Heart left ventricle (tissue), 16 donors: Measurements from ENCODE around the gene LZTS2. TPM values are rescaled to one million over a fixed set of nuclear protein-coding genes. Genes with fewer than 3 reads are reported as not detected.

Experiments used
- ATAC-seq, 4 donors: fragments of 200-7000 bp; cut with Tn5 transposase; one replicate each; pipeline ENCODE4 v1.9.1; 2020 to 2022; ENCODE audit warnings: moderate library complexity in 4 of 4, mild to moderate bottlenecking in 3 of 4, moderate number of reproducible peaks in 1 of 4
- DNase-seq, 5 donors: peaks; one replicate each; pipeline ENCODE4 v3.0.0-alpha.2; 2020
- H3K27ac ChIP-seq, 12 donors: fragments of 200-600 bp; sonication (generic) in 4 of 12; one replicate each; pipeline versions ENCODE4 v1.5.0 to v1.8.0; 2016 to 2022; ENCODE audit warnings: mild to moderate bottlenecking in 2 of 12
- H3K27me3 ChIP-seq, 9 donors: fragments of 200-600 bp; sonication (generic) in 2 of 9; one replicate each; pipeline versions ENCODE4 v1.5.1 to v1.8.0; 2016 to 2022; ENCODE audit warnings: mild to moderate bottlenecking in 3 of 9
- H3K36me3 ChIP-seq, 9 donors: fragments of 200-600 bp; sonication (generic) in 2 of 9; one replicate each; pipeline versions ENCODE4 v1.5.0 to v1.8.0; 2018 to 2022; ENCODE audit warnings: mild to moderate bottlenecking in 2 of 9
- H3K4me1 ChIP-seq, 12 donors: fragments of 200-600 bp; sonication (generic) in 4 of 12; one replicate each; pipeline versions ENCODE4 v1.5.0 to v1.8.0; 2016 to 2022; ENCODE audit warnings: mild to moderate bottlenecking in 3 of 12
- H3K4me3 ChIP-seq, 12 donors: fragments of 200-600 bp; sonication (generic) in 4 of 12; one replicate each; pipeline versions ENCODE4 v1.5.0 to v1.8.0; 2017 to 2022; ENCODE audit warnings: mild to moderate bottlenecking in 9 of 12, moderate library complexity in 4 of 12
- H3K9me3 ChIP-seq, 12 donors: fragments of 200-600 bp; sonication (generic) in 4 of 12; one replicate each; pipeline versions ENCODE4 v1.5.0 to v1.8.0; 2016 to 2022; ENCODE audit warnings: mild to moderate bottlenecking in 1 of 12
- CTCF ChIP-seq, 12 donors: fragments of 200-600 bp; sonication (generic) in 4 of 12; IDR thresholded peaks; one replicate each; pipeline versions ENCODE4 v1.5.0 to v1.8.0; 2018 to 2022; ENCODE audit warnings: antibody characterized with exemption in 12 of 12, mild to moderate bottlenecking in 5 of 12
- POLR2A ChIP-seq, 2 donors: fragments of 450-650 bp; IDR thresholded peaks; one replicate each; pipeline ENCODE4 v1.6.1; 2017; ENCODE audit warnings: antibody characterized with exemption in 2 of 2, mild to moderate bottlenecking in 2 of 2, moderate library complexity in 2 of 2
- whole genome bisulfite sequencing, 4 donors: extraction: QIAGEN DNeasy Blood & Tissue Kit in 2 of 4; methylation state at CpG; one replicate each; pipeline versions ENCODE4 v1.1.5 to v1.1.7; 2013 to 2018; 5-methylcytosine and 5-hydroxymethylcytosine counted together
- intact Hi-C, 10 donors: fragments of 100-400 bp; cut with DNase I; formaldehyde crosslinking; loops; one replicate each; pipeline versions ENCODE4 v1.11.1 to v1.14.2; 2022
- polyA plus RNA-seq, 2 donors: library from polyadenylated mRNA; stranded (reverse); fragments of 200-250 nt; gene quantifications; one replicate each; pipeline ENCODE4 v1.2.3, GENCODE V29; 2013
- total RNA-seq, 9 donors: library from RNA; depleted of rRNA in 2 of 9; stranded (reverse); fragments of >200 nt in 2 of 9; fragmentation: NEBNext Ultra II Directional in 3 of 9; extraction: Animal tissue kit (Norgen Biotek cat#: 25700) in 3 of 9; gene quantifications; one replicate each; pipeline versions ENCODE4 v1.1.0 to v1.2.4, GENCODE V29; 2016 to 2023
- donor health status: ischemic (EF 13 %, LVEDD 7.1; RV severe dilation, severe dysfunction).
- donor health status: healthy with polysubstance abuse.
- donor health status: DM: no; HTN: yes; CAD: no.
- donor health status: DM: no; HTN: no; CAD: no.
- donor health status: ischemic (EF 25% LVEDD 6.9; RV normal size, moderate dysfunction).
- donor health status: ischemic (EF 25% LVEDD 5.7; RV mildly dilated, moderate dysfunction).
- donor health status: healthy.
- donor health status: DM: yes; HTN: yes; CAD: no.
- donor health status: ischemic (EF 35%, LVEDD 5.7; RV mildly dilated, moderate dysfunction).
- donor health status: nonischemic (EF 11% LVEDD 7.7; RV severe dilation, severe dysfunction).
- donor health status: DM: yes; HTN: yes; CAD: no.
- donor health status: PGD.
- donor health status: ischemic (EF 29% LVEDD 5.4; RV normal size, mild dysfunction).
- donor health status: nonischemic (EF 23%, LVEDD 6.1; RV moderate dilation, normal function).

LZTS2 gene
- total and polyA plus RNA-seq, 11 donors: 33.7 to 93.0 (median 40.9) TPM

- Histone ChIP-seq H3K36me3 (peaks cover 0 to 10% (median 10%) of the 10 kb centered on the region in 9 donors), H3K9me3 (no peaks in the 10 kb centered on the region), H3K4me3 (no peak overlapping the region), H3K27me3 (peaks cover 14 to 30% (median 24%) of the 10 kb centered on the region in 9 donors), H3K4me1 (peaks cover 0 to 29% (median 17%) of the 10 kb centered on the region in 12 donors), H3K27ac (no peak overlapping the region)
- DNase-seq (peak in 1 of 5 donors; percentile 1), ATAC-seq (no peak)
- no peak for TF ChIP-seq POLR2A (IDR thresholded peaks at IDR 0.05)
- no peak for TF ChIP-seq CTCF (IDR thresholded peaks at IDR 0.05)
- intact Hi-C loops: no loop called here
- WGBS, 4 donors: 80 to 88% (median 85%) methylated on average over 2 of the region's 2 CpGs
Measured at GRCh38 chr10:101044117-101044516, 44.5 kb downstream of the LZTS2 start.

DNA sequence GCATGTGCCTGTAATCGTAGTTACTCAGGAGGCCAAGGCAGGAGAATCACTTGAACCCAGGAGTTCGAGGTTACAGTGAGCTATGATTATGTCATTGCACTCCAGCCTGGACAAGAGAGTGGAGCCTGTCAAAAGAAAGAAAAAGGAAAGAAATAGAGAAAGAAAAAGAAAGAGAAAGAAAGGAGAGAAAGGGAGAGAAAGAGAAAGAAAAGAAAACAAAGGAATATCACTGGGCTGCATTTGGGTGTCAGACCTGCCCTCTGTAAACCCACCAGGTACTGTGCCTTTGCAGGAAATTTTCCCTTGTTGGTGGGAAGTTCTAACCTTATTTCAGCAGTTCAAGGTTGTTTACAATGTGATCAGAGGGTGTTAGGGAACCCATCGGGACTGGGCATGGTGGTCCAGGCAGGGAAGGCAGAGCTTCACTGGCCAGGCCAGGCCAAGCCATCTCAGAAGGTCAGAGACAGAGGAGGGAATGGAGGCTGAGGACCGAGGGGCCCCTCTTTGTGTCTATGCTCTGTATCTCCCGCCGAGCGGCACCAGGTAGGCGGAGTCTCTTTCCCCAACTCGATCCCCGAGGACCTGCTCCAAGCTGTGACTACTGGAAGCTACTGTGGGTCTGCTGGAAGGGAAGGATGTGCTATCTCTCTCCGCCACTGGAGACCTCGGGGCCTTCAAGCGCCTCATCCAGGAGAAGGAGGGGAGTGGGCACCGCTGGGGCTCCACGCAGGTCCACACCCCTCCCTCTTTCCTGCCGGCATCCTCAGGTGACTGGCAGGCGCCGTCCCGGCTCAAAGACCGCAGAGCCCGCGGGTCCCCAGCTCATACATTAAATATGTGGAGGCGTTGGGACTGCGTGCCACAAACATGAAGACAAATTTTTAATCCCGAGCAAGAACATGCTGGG, 47.0 kb downstream of the LZTS2 start:
- Histone ChIP-seq H3K4me1 (peaks cover 0 to 35% (median 18%) of the 10 kb centered on the region in 12 donors), H3K27me3 (peaks cover 27 to 53% (median 47%) of the 10 kb centered on the region in 9 donors), H3K27ac (no peak overlapping the region), H3K4me3 (no peak overlapping the region), H3K36me3 (no peaks in the 10 kb centered on the region), H3K9me3 (no peaks in the 10 kb centered on the region)
- ATAC-seq: no peak
- TF ChIP-seq CTCF (IDR thresholded peaks at IDR 0.05) (no peak), POLR2A (IDR thresholded peaks at IDR 0.05) (no peak)
- 22 to 24% (median 23%) methylated on average over 24 to 25 of the region's 25 CpGs for WGBS, 4 donors
- DNase-seq: peak in 2 of 5 donors; percentile 13 to 38
- intact Hi-C loops: loop anchor here in 1 of 10 donors (5.0 kb wide), 1 partner anchor 96 kb away; no protein-coding TSS in a partner anchor

- DNase-seq (peak in 2 of 5 donors; percentile 20 to 50), ATAC-seq (no peak)
- Histone ChIP-seq H3K9me3 (no peaks in the 10 kb centered on the region), H3K4me1 (peaks cover 0 to 29% (median 14%) of the 10 kb centered on the region in 12 donors), H3K27me3 (peaks cover 27 to 56% (median 47%) of the 10 kb centered on the region in 9 donors), H3K36me3 (no peaks in the 10 kb centered on the region), H3K27ac (no peak overlapping the region), H3K4me3 (no peak overlapping the region)
- WGBS, 4 donors: 12 to 16% (median 13%) methylated on average over 16 of the region's 16 CpGs
- no peak for TF ChIP-seq CTCF (IDR thresholded peaks at IDR 0.05)
- no peak for TF ChIP-seq POLR2A (IDR thresholded peaks at IDR 0.05)
- intact Hi-C loops: loop anchor here in 1 of 10 donors (5.0 kb wide), 1 partner anchor 95 kb away; no protein-coding TSS in a partner anchor
Measured at GRCh38 chr10:101047268-101047667, 47.7 kb downstream of the LZTS2 start.
